8988T (cell line): Measurements from ENCODE around the gene EME1.

ENCODE experiments used
- DNase-seq: peaks from one replicate; pipeline ENCODE4 v3.0.0; 2011

Gene EME1

GRCh38 chr17:50348522-50349242 lies 24.3 kb upstream of the EME1 start:
- no peak for DNase-seq

GRCh38 chr17:50349243-50349600 lies 23.8 kb upstream of the EME1 start:
- no peak for DNase-seq

- DNase-seq, result no peak
Measured at GRCh38 chr17:50350733-50351132, 22.3 kb upstream of the EME1 start.

GRCh38 chr17:50352072-50352692 lies 20.8 kb upstream of the EME1 start:
- no peak for DNase-seq

- no peak for DNase-seq
Measured at GRCh38 chr17:50352693-50353599, 20.1 kb upstream of the EME1 start.

GRCh38 chr17:50353600-50354195 lies 19.3 kb upstream of the EME1 start:
- DNase-seq, result no peak

GRCh38 chr17:50354198-50354597 lies 18.8 kb upstream of the EME1 start:
- no peak for DNase-seq

GRCh38 chr17:50354776-50355175 lies 18.3 kb upstream of the EME1 start:
- no peak for DNase-seq

GRCh38 chr17:50355336-50355700 lies 17.7 kb upstream of the EME1 start:
- no peak for DNase-seq

GRCh38 chr17:50355701-50356341 lies 17.2 kb upstream of the EME1 start:
- DNase-seq, result no peak

- DNase-seq, result no peak
Measured at GRCh38 chr17:50356418-50356817, 16.6 kb upstream of the EME1 start.

- DNase-seq, result no peak
Measured at GRCh38 chr17:50356892-50357510, 16.0 kb upstream of the EME1 start.

GRCh38 chr17:50358177-50358576 lies 14.9 kb upstream of the EME1 start:
- DNase-seq, result no peak

GRCh38 chr17:50359005-50359699 lies 13.9 kb upstream of the EME1 start:
- no peak for DNase-seq

- DNase-seq, result no peak
Measured at GRCh38 chr17:50359998-50360461, 13.0 kb upstream of the EME1 start.

GRCh38 chr17:50360486-50361115 lies 12.4 kb upstream of the EME1 start:
- DNase-seq, result no peak

- peak; percentile 83 for DNase-seq
Measured at GRCh38 chr17:50361561-50362480, 11.2 kb upstream of the EME1 start.

GRCh38 chr17:50362661-50363060 lies 10.4 kb upstream of the EME1 start:
- no peak for DNase-seq

- DNase-seq, result no peak
Measured at GRCh38 chr17:50363217-50364060, 9.6 kb upstream of the EME1 start.
